Endothelial cell of umbilical vein (primary cell): ENCODE results near the gene HHATL. TPM values are rescaled to one million over a fixed set of nuclear protein-coding genes. Genes with fewer than 3 reads are reported as not detected.

Experiments used
- BruUV-seq: library from RNA; stranded (reverse); fragments of 400-500 nt; replicated peaks from 2 replicates; lab custom pipeline; 2021; lab: Mats Ljungman, UMichigan
- CTCF ChIA-PET: fragments of 300-600, 350-600 bp; sonication (Branson Sonifier 250); formaldehyde crosslinking; loops from one replicate; lab custom pipeline; 2021; ENCODE audit warnings: antibody characterized with exemption, inconsistent platforms; lab: Charles Lee
- POLR2A ChIA-PET: fragments of 300-600, 350-600 bp; sonication (Branson Sonifier 250); formaldehyde crosslinking; loops from one replicate; lab custom pipeline; 2021; ENCODE audit warnings: antibody characterized with exemption, inconsistent platforms; lab: Charles Lee
- DNase-seq: peaks from one replicate; pipeline ENCODE4 v3.0.0-alpha.2; 2011; ENCODE audit warnings: low read depth, low spot score
- FAIRE-seq: peaks from 2 replicates; lab custom pipeline; 2011; peaks lifted over from hg19 to GRCh38; lab: Jason Lieb, UNC
- H2AFZ ChIP-seq: 2 replicates; pipeline ENCODE4 v1.6.0; 2012; ENCODE audit warnings: low read depth, low read length, control low read depth, inconsistent platforms
- H3K27ac ChIP-seq: 2 replicates; pipeline ENCODE4 v1.5.1; 2011; ENCODE audit warnings: low read depth, mild to moderate bottlenecking, control low read depth, low read length, moderate library complexity; ENCODE audit not compliant: insufficient read depth
- H3K27me3 ChIP-seq, 2 experiments: 2 replicates each; pipeline versions ENCODE4 v1.6.0 to v1.6.1; 2011; ENCODE audit warnings: low read length in 2 of 2, mixed read lengths in 1 of 2; ENCODE audit not compliant: control insufficient read depth in 2 of 2, insufficient read depth in 2 of 2
- H3K36me3 ChIP-seq, 2 experiments: 2 replicates in 1 of 2; 3 replicates in 1 of 2; pipeline ENCODE4 v1.5.1; 2011; ENCODE audit warnings: low read length in 2 of 2, mild to moderate bottlenecking in 1 of 2, moderate library complexity in 1 of 2; ENCODE audit not compliant: control insufficient read depth in 2 of 2, insufficient read depth in 2 of 2; ENCODE audit errors: extremely low read depth in 1 of 2
- H3K4me1 ChIP-seq: 3 replicates; pipeline ENCODE4 v1.5.1; 2011; ENCODE audit warnings: mild to moderate bottlenecking, low read length; ENCODE audit not compliant: control insufficient read depth, insufficient read depth; ENCODE audit errors: extremely low read depth
- H3K4me2 ChIP-seq: 2 replicates; pipeline ENCODE4 v1.6.1; 2011; ENCODE audit warnings: low read length, control low read depth, mixed read lengths; ENCODE audit not compliant: insufficient read depth
- H3K4me3 ChIP-seq, 3 experiments: fragments of 200-600 bp in 1 of 3; sonication (generic), shearing (Covaris generic) in 1 of 3; replicated peaks in 1 of 3; 2 replicates each; pipeline ENCODE4 v1.5.1; 2011 to 2016; ENCODE audit warnings: control low read depth in 3 of 3, low read length in 3 of 3, mild to moderate bottlenecking in 2 of 3, inconsistent platforms in 1 of 3, low read depth in 1 of 3, moderate library complexity in 1 of 3; ENCODE audit not compliant: insufficient read depth in 1 of 3
- H3K79me2 ChIP-seq: 2 replicates; pipeline ENCODE4 v1.6.0; 2012; ENCODE audit warnings: low read length, inconsistent platforms; ENCODE audit not compliant: control insufficient read depth, insufficient read depth
- H3K9ac ChIP-seq: replicated peaks from 2 replicates; pipeline ENCODE3; 2011; ENCODE audit warnings: low read length, control low read depth; ENCODE audit not compliant: insufficient read depth; ENCODE audit errors: extremely low read depth
- H3K9me1 ChIP-seq: replicated peaks from 3 replicates; pipeline ENCODE4 v1.6.0; 2011; ENCODE audit warnings: mild to moderate bottlenecking, low read length; ENCODE audit not compliant: control insufficient read depth, insufficient read depth; ENCODE audit errors: extremely low read depth
- H3K9me3 ChIP-seq: replicated peaks from 2 replicates; pipeline ENCODE4 v1.5.1; 2012; ENCODE audit warnings: low read length, inconsistent platforms; ENCODE audit not compliant: control insufficient read depth, insufficient read depth
- H4K20me1 ChIP-seq: replicated peaks from 2 replicates; pipeline ENCODE3; 2011; ENCODE audit warnings: mild to moderate bottlenecking, low read length; ENCODE audit not compliant: control insufficient read depth, insufficient read depth; ENCODE audit errors: extremely low read depth
- EZH2 ChIP-seq: IDR thresholded peaks from 2 replicates; pipeline ENCODE4 v1.6.1; 2012; ENCODE audit warnings: borderline replicate concordance, low read depth, mild to moderate bottlenecking, moderate library complexity, low read length, inconsistent platforms; ENCODE audit not compliant: severe bottlenecking
- FOS ChIP-seq: IDR thresholded peaks from 2 replicates; pipeline ENCODE4 v1.6.1; 2011; ENCODE audit warnings: mild to moderate bottlenecking, low read length, moderate library complexity, borderline replicate concordance; ENCODE audit not compliant: insufficient read depth
- GATA2 ChIP-seq: IDR thresholded peaks from 2 replicates; pipeline ENCODE4 v1.7.0; 2011; ENCODE audit warnings: low read depth, mild to moderate bottlenecking, moderate library complexity, mixed read lengths, low read length; ENCODE audit not compliant: insufficient read length, insufficient read depth
- JUN ChIP-seq: IDR thresholded peaks from 2 replicates; pipeline ENCODE4 v1.6.1; 2011; ENCODE audit warnings: borderline replicate concordance, low read depth; ENCODE audit not compliant: insufficient read length, insufficient read depth
- MYC ChIP-seq: IDR thresholded peaks from one replicate; pipeline ENCODE4 v1.6.1; 2011; ENCODE audit warnings: mild to moderate bottlenecking, low read depth, low read length
- POLR2A ChIP-seq: IDR thresholded peaks from 2 replicates; pipeline ENCODE4 v1.6.1; 2012; ENCODE audit warnings: low read depth, mild to moderate bottlenecking, control low read depth, low read length
- POLR2AphosphoS5 ChIP-seq: IDR thresholded peaks from 2 replicates; pipeline ENCODE4 v1.6.1; 2012; ENCODE audit warnings: low read depth, mild to moderate bottlenecking, control low read depth, low read length, moderate library complexity; ENCODE audit not compliant: insufficient read depth
- dilution Hi-C: fragments of 300-500 bp; cut with MboI; formaldehyde crosslinking; loops from one replicate; pipeline ENCODE4 v1.15.0; 2019; ENCODE audit warnings: low sequenced_read_pairs; ENCODE audit not compliant: extremely low pct_ligation_motif_present
- intact Hi-C: fragments of 100-400 bp; cut with micrococcal nuclease; formaldehyde crosslinking; loops from one replicate; pipeline ENCODE4 v1.10.0; 2022
- polyA plus RNA-seq, 4 experiments: library from polyadenylated mRNA; depleted of rRNA in 3 of 4; stranded (reverse) in 3 of 4; unstranded in 1 of 4; fragments of >200 nt; gene quantifications; 2 replicates each; pipeline versions ENCODE4 v1.2.1 to v1.2.3, GENCODE V29; 2011 to 2012; ENCODE audit warnings: missing spikeins in 1 of 4
- total RNA-seq: library from RNA; stranded (reverse); gene quantifications from 2 replicates; pipeline ENCODE4 v1.2.3, GENCODE V29; 2021
- TF ChIP-seq, protein P1 (sequence below), 2 donors: IDR thresholded peaks; 1 replicate in 1 of 2; 2 replicates in 1 of 2; pipeline ENCODE4 v1.5.1; 2011; ENCODE audit warnings: low read length in 2 of 2, mild to moderate bottlenecking in 2 of 2, moderate library complexity in 2 of 2, control low read depth in 1 of 2, inconsistent platforms in 1 of 2, low read depth in 1 of 2; ENCODE audit not compliant: insufficient read depth in 1 of 2; ENCODE audit errors: extremely low read depth in 1 of 2
- TF ChIP-seq, protein P2 (sequence below): IDR thresholded peaks from 2 replicates; pipeline ENCODE4 v1.6.1; 2011; ENCODE audit not compliant: insufficient read depth, insufficient read length

Gene HHATL
- total and polyA plus RNA-seq, 2 donors (not counting 3 experiments of a cell fraction or from before 2014, with no cell fraction given) = not detected

DNA sequence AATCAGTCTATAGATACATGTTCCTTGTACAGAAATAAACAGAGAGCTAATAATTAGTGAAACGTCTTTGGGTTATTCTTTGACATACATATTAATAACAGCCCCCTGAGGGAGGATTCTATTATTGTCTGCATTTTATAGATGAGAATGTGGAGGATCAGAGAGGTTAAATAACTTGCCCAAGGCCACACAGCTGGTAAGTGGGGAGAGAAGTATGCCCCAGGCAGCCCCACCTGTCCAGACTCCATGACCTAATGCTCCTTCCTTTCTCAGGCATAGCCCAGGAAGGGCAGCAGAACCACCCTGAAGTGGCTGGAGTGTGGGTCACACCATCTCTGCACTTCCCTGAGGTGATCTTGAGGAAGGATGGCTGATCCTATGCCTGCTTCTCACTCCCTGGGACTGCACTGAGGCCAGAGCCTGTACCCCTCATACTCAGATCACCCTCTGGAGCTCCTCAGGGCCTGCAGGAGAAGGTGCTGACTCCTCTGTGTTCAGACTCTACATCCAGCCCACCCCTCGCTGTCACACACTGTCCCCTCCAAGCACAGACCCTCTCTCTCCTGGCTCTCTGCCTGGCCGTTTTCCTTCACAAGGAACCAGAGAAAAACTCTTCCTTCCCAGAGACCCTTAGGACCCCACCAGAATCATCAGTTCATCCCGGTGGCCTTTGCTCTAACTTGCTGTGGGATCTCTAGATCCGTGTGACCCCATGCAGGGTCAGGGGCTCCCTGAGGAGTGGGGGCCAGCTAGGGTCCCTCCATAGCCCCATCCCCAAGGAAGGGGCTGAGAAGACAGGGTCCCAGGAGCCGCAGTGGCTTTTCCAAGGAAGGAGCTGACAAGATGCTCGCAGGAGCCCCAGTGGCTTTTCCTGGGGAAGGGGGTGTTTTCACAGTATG is 4.4 kb upstream of the HHATL start:
- Histone ChIP-seq H3K36me3 (no peaks in the 10 kb centered on the region), H3K4me3 (no peak overlapping the region), H3K9me1 (no peaks in the 10 kb centered on the region), H3K9ac (no peak overlapping the region), H2AFZ (no peak overlapping the region), H3K79me2 (no peaks in the 10 kb centered on the region), H3K4me2 (no peak overlapping the region), H4K20me1 (no peaks in the 10 kb centered on the region), H3K4me1 (no peaks in the 10 kb centered on the region), H3K27ac (no peak overlapping the region), H3K9me3 (no peaks in the 10 kb centered on the region), H3K27me3 (no peaks in the 10 kb centered on the region)
- DNase-seq (no peak), FAIRE-seq (no peak)
- ChIA-PET CTCF (no interaction called here), POLR2A (no interaction called here)
- no TSS peak for BruUV-seq
- intact Hi-C loops (no loop called here), dilution Hi-C loops (no loop called here)
- no peak for TF ChIP-seq EZH2

DNA sequence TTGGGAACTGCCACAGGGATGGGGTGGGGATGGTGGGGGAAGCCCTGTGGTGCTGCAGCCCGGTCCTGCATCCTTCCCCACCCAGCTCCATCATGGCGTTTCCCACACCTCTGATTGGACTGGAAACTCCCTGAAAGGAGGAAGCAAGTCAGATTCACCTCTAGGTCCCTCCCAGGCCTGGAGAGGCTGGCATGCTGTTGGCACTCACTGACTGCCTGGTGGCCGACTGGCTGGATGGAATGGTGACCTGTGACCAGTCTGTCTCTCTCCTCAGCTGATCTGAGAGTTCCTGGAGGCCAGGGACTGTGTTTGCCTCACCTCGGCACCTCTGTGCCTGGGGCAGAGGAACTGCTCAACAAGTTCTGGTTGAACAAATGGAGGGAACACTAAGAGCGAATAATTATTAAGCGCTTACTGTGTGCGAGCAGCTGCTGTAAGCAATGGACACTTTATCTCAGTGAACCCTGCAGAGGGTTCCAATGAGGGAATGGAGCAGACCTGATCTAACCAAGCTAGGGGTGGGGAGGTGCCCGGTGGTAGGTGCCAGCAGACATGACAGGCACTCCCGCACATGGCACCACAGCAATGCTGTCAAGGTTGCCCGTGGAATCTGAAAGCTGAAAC is 3.5 kb upstream of the HHATL start:
- CTCF ChIA-PET = no interaction called here
- Histone ChIP-seq H3K4me1 (no peaks in the 10 kb centered on the region), H2AFZ (no peak overlapping the region), H3K27ac (no peak overlapping the region), H3K9ac (no peak overlapping the region), H3K9me3 (no peaks in the 10 kb centered on the region), H3K4me3 (no peak overlapping the region), H3K9me1 (no peaks in the 10 kb centered on the region), H3K27me3 (no peaks in the 10 kb centered on the region), H3K4me2 (no peak overlapping the region), H4K20me1 (no peaks in the 10 kb centered on the region), H3K36me3 (no peaks in the 10 kb centered on the region), H3K79me2 (no peaks in the 10 kb centered on the region)
- DNase-seq (no peak), FAIRE-seq (no peak)
- intact Hi-C loops = no loop called here
- no peak for TF ChIP-seq EZH2
- no peak for TF ChIP-seq POLR2AphosphoS5
- TF ChIP-seq, protein P1, sequence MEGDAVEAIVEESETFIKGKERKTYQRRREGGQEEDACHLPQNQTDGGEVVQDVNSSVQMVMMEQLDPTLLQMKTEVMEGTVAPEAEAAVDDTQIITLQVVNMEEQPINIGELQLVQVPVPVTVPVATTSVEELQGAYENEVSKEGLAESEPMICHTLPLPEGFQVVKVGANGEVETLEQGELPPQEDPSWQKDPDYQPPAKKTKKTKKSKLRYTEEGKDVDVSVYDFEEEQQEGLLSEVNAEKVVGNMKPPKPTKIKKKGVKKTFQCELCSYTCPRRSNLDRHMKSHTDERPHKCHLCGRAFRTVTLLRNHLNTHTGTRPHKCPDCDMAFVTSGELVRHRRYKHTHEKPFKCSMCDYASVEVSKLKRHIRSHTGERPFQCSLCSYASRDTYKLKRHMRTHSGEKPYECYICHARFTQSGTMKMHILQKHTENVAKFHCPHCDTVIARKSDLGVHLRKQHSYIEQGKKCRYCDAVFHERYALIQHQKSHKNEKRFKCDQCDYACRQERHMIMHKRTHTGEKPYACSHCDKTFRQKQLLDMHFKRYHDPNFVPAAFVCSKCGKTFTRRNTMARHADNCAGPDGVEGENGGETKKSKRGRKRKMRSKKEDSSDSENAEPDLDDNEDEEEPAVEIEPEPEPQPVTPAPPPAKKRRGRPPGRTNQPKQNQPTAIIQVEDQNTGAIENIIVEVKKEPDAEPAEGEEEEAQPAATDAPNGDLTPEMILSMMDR (IDR thresholded peaks at IDR 0.05; ENCODE audit: extremely low read depth in 1 of 2, insufficient read depth in 1 of 2, low read depth in 1 of 2, low read length in 2 of 2) = no peak
- no peak for TF ChIP-seq GATA2
- TF ChIP-seq, protein P2, sequence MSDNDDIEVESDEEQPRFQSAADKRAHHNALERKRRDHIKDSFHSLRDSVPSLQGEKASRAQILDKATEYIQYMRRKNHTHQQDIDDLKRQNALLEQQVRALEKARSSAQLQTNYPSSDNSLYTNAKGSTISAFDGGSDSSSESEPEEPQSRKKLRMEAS = no peak
- TF ChIP-seq POLR2A = no peak
- TF ChIP-seq MYC = no peak
- TF ChIP-seq FOS = no peak
- TF ChIP-seq JUN = no peak
- dilution Hi-C loops = no loop called here
- BruUV-seq = no TSS peak
- POLR2A ChIA-PET = no interaction called here
